Superior temporal gyrus (tissue), 1 donor: Measurements from ENCODE around the gene DOCK2.

Source experiments
- DNase-seq: peaks from one replicate; pipeline ENCODE4 v3.0.0-alpha.2; 2016; ENCODE audit errors: extremely low spot score

Gene DOCK2

GRCh38 chr5:169988947-169989346 lies 351.9 kb downstream of the DOCK2 start:
- DNase-seq: no peak

GRCh38 chr5:169989365-169989764 lies 352.3 kb downstream of the DOCK2 start:
- no peak for DNase-seq

- no peak for DNase-seq
Observed at GRCh38 chr5:169991115-169991869, 354.2 kb downstream of the DOCK2 start.

GRCh38 chr5:169992789-169993484 lies 355.9 kb downstream of the DOCK2 start:
- no peak for DNase-seq

- DNase-seq: no peak
Observed at GRCh38 chr5:169993485-169993790, 356.4 kb downstream of the DOCK2 start.

GRCh38 chr5:169997798-169998197 lies 360.7 kb downstream of the DOCK2 start:
- DNase-seq: no peak

- no peak for DNase-seq
Observed at GRCh38 chr5:169999621-170000020, 362.5 kb downstream of the DOCK2 start.

- DNase-seq: no peak
Observed at GRCh38 chr5:170000155-170000554, 363.1 kb downstream of the DOCK2 start.

GRCh38 chr5:170006021-170006420 lies 368.9 kb downstream of the DOCK2 start:
- DNase-seq: no peak

GRCh38 chr5:170008376-170008775 lies 371.3 kb downstream of the DOCK2 start:
- DNase-seq: no peak

- DNase-seq: no peak
Observed at GRCh38 chr5:170010595-170010994, 373.5 kb downstream of the DOCK2 start.

GRCh38 chr5:170011751-170012150 lies 374.7 kb downstream of the DOCK2 start:
- DNase-seq: no peak

- no peak for DNase-seq
Observed at GRCh38 chr5:170012622-170013021, 375.5 kb downstream of the DOCK2 start.

GRCh38 chr5:170020423-170020822 lies 383.3 kb downstream of the DOCK2 start:
- no peak for DNase-seq

- no peak for DNase-seq
Observed at GRCh38 chr5:170021506-170021905, 384.4 kb downstream of the DOCK2 start.

GRCh38 chr5:170025853-170026252 lies 388.8 kb downstream of the DOCK2 start:
- no peak for DNase-seq

GRCh38 chr5:170028124-170028523 lies 391.0 kb downstream of the DOCK2 start:
- no peak for DNase-seq

GRCh38 chr5:170034231-170034630 lies 397.2 kb downstream of the DOCK2 start:
- no peak for DNase-seq

GRCh38 chr5:170038241-170038640 lies 401.2 kb downstream of the DOCK2 start:
- DNase-seq: no peak

- DNase-seq: no peak
Observed at GRCh38 chr5:170039830-170040229, 402.8 kb downstream of the DOCK2 start.

GRCh38 chr5:170046241-170046640 lies 409.2 kb downstream of the DOCK2 start:
- no peak for DNase-seq

GRCh38 chr5:170049713-170050112 lies 412.6 kb downstream of the DOCK2 start:
- DNase-seq: no peak

GRCh38 chr5:170053896-170054295 lies 416.8 kb downstream of the DOCK2 start:
- DNase-seq: no peak

GRCh38 chr5:170055606-170056005 lies 418.5 kb downstream of the DOCK2 start:
- no peak for DNase-seq
